K562 (cell line): ENCODE data around the gene BMI1. TPM values are rescaled to one million over a fixed set of nuclear protein-coding genes. Genes with fewer than 3 reads are reported as not detected.

Source experiments
- ATF4 ChIP-seq: fragments of 450-650 bp; formaldehyde crosslinking; IDR thresholded peaks from 2 replicates; pipeline ENCODE4 v1.4.0; 2022; ENCODE audit warnings: mild to moderate bottlenecking, moderate library complexity
- BCOR ChIP-seq: fragments of 450-650 bp; IDR thresholded peaks from 2 replicates; pipeline ENCODE4 v1.6.1; 2016
- BRD4 ChIP-seq: fragments of 200-600 bp; sonication (generic); IDR thresholded peaks from 2 replicates; pipeline ENCODE4 v1.6.1; 2017; ENCODE audit warnings: inconsistent platforms
- BRF2 ChIP-seq: IDR thresholded peaks from 3 replicates; pipeline ENCODE4 v1.6.1; 2011; ENCODE audit warnings: borderline replicate concordance, mild to moderate bottlenecking; ENCODE audit not compliant: insufficient read length, insufficient read depth
- C11orf30 ChIP-seq: fragments of 450-650 bp; IDR thresholded peaks from 2 replicates; pipeline ENCODE4 v1.6.1; 2016; ENCODE audit warnings: low read depth, mild to moderate bottlenecking
- CAMTA2 ChIP-seq: fragments of 250-450 bp; sonication (Bioruptor Pico); conservative IDR thresholded peaks from 2 replicates; pipeline ENCODE4 v1.5.1; 2022
- CREBBP ChIP-seq: IDR thresholded peaks from one replicate; pipeline ENCODE4 v1.6.1; 2012; ENCODE audit warnings: low read depth, mild to moderate bottlenecking, control low read depth, inconsistent platforms, low read length
- DIDO1 ChIP-seq: fragments of 450-650 bp; IDR thresholded peaks from 2 replicates; pipeline ENCODE4 v1.6.1; 2016; ENCODE audit warnings: low read depth, missing biosample characterization, missing genetic modification characterization
- GABPB1 ChIP-seq: sonication (generic); formaldehyde crosslinking; IDR thresholded peaks from 2 replicates; pipeline ENCODE4 v1.8.0; 2022; ENCODE audit warnings: mild to moderate bottlenecking, missing genetic modification reagents
- GATAD2A ChIP-seq: fragments of 450-650 bp; IDR thresholded peaks from 2 replicates; pipeline ENCODE4 v1.6.1; 2017
- HEY1 ChIP-seq: fragments of 250-450 bp; sonication (Bioruptor Pico); IDR thresholded peaks from 2 replicates; pipeline ENCODE4 v1.5.0; 2020; ENCODE audit warnings: mild to moderate bottlenecking, moderate library complexity, borderline replicate concordance
- IRF2 ChIP-seq: sonication (generic); formaldehyde crosslinking; IDR thresholded peaks from 2 replicates; pipeline ENCODE4 v1.8.1; 2022; ENCODE audit warnings: mild to moderate bottlenecking, missing genetic modification reagents
- JUND ChIP-seq, 2 experiments: IDR thresholded peaks; 2 replicates in 1 of 2; 3 replicates in 1 of 2; pipeline ENCODE4 v1.6.1; 2011; ENCODE audit warnings: borderline replicate concordance in 2 of 2, low read depth in 2 of 2, low read length in 2 of 2, improper control_type of control experiment in 1 of 2, missing biosample characterization in 1 of 2, missing genetic modification characterization in 1 of 2, missing genetic modification reagents in 1 of 2
- LCOR ChIP-seq: sonication (generic); formaldehyde crosslinking; IDR thresholded peaks from 2 replicates; pipeline ENCODE4 v1.8.0; 2022; ENCODE audit warnings: mild to moderate bottlenecking, missing genetic modification reagents
- MEF2D ChIP-seq: conservative IDR thresholded peaks from 2 replicates; pipeline ENCODE4 v1.6.1; 2016; ENCODE audit warnings: low read depth, missing genetic modification characterization, missing compliant biosample characterization
- NCOR1 ChIP-seq: fragments of 450-650 bp; IDR thresholded peaks from 2 replicates; pipeline ENCODE4 v1.6.1; 2016; ENCODE audit warnings: mild to moderate bottlenecking, moderate library complexity
- NFRKB ChIP-seq: fragments of 450-650 bp; IDR thresholded peaks from 2 replicates; pipeline ENCODE4 v1.6.1; 2016; ENCODE audit warnings: low read depth
- RBM15 ChIP-seq: fragments of 200-400 bp; formaldehyde crosslinking; IDR thresholded peaks from 2 replicates; pipeline ENCODE4 v1.6.1; 2018; ENCODE audit warnings: mild to moderate bottlenecking, low read length, moderate library complexity; ENCODE audit not compliant: insufficient read depth
- SAFB ChIP-seq: fragments of 200-400 bp; formaldehyde crosslinking; IDR thresholded peaks from 2 replicates; pipeline ENCODE4 v1.6.1; 2017; ENCODE audit warnings: low read depth, low read length, borderline replicate concordance
- TAF9B ChIP-seq: fragments of 450-650 bp; IDR thresholded peaks from 2 replicates; pipeline ENCODE4 v1.6.1; 2018; ENCODE audit warnings: mild to moderate bottlenecking; ENCODE audit not compliant: partially characterized antibody
- TEAD2 ChIP-seq: fragments of 450-650 bp; IDR thresholded peaks from 2 replicates; pipeline ENCODE4 v1.6.1; 2016; ENCODE audit warnings: missing genetic modification characterization, control low read depth, missing compliant biosample characterization
- ZKSCAN1 ChIP-seq: fragments of 150-350 bp; IDR thresholded peaks from 2 replicates; pipeline ENCODE4 v1.6.1; 2016; ENCODE audit warnings: low read depth, low read length
- ZNF134 ChIP-seq: fragments of 250-450 bp; sonication (Bioruptor Pico); conservative IDR thresholded peaks from 2 replicates; pipeline ENCODE4 v1.4.0; 2020
- ZNF197 ChIP-seq: fragments of 200-800 bp; sonication (Bioruptor generic); IDR thresholded peaks from 2 replicates; pipeline ENCODE4 v1.6.1; 2016; ENCODE audit warnings: low read depth, missing genetic modification characterization, missing compliant biosample characterization
- ZNF444 ChIP-seq: fragments of 250-450 bp; sonication (Bioruptor Pico); IDR thresholded peaks from 2 replicates; pipeline ENCODE4 v1.4.0; 2020; ENCODE audit warnings: mild to moderate bottlenecking, moderate library complexity
- ZNF57 ChIP-seq: fragments of 450-650 bp; formaldehyde crosslinking; IDR thresholded peaks from 2 replicates; pipeline ENCODE4 v1.4.0; 2020; ENCODE audit warnings: mild to moderate bottlenecking, moderate library complexity
- ZNF668 ChIP-seq: fragments of 250-450 bp; sonication (Bioruptor Pico); IDR thresholded peaks from 2 replicates; pipeline ENCODE4 v1.8.0; 2022; ENCODE audit warnings: mild to moderate bottlenecking, inconsistent platforms
- ZNF699 ChIP-seq: fragments of 250-450 bp; sonication (Bioruptor Pico); IDR thresholded peaks from 2 replicates; pipeline ENCODE4 v1.8.0; 2021; ENCODE audit warnings: mild to moderate bottlenecking, moderate library complexity; ENCODE audit not compliant: insufficient replicate concordance
- polyA plus RNA-seq, 8 experiments: library from polyadenylated mRNA; depleted of rRNA in 4 of 8; stranded (reverse) in 5 of 8; unstranded in 3 of 8; fragments of >200 nt; fragmentation: Nextera tagmentation in 2 of 8; fragmentation: Illumina TruSeq in 1 of 8; extraction: Ambion mirVana in 2 of 8; extraction: Trizol in 1 of 8; gene quantifications; 2 replicates each; pipeline versions ENCODE4 v1.2.1 to v1.2.3, GENCODE V29; 2011 to 2014; ENCODE audit warnings: inconsistent platforms in 1 of 8, missing spikeins in 1 of 8
- total RNA-seq, 7 experiments: library from RNA; depleted of rRNA in 6 of 7; stranded (reverse); fragments of >200 nt in 6 of 7; fragmentation: Illumina TruSeq in 2 of 7; extraction: Trizol in 2 of 7; gene quantifications; 2 replicates each; pipeline versions ENCODE4 v1.2.1 to v1.2.3, GENCODE V29; 2011 to 2021; ENCODE audit warnings: low replicate concordance in 1 of 7

BMI1 gene
- total and polyA plus RNA-seq, 9 of the 15 experiments (the other 6 are each of a cell fraction or from before 2014, with no cell fraction given): 21.4 to 103 (median 70.8) TPM

- TF ChIP-seq MEF2D (tag): no peak
- no peak; the same call in 1 of the 2 replicates for TF ChIP-seq SAFB
- no peak for TF ChIP-seq RBM15
- no peak for TF ChIP-seq BRF2
- peak; percentile 13; the same call in 1 of the 2 replicates for TF ChIP-seq ZKSCAN1
- no peak for TF ChIP-seq IRF2 (CRISPR knock-in tag)
- TF ChIP-seq ATF4 (CRISPR knock-in tag): 0 out of 2 replicates have a peak, but pooled peaks have one; percentile 40
- no peak for TF ChIP-seq ZNF699 (CRISPR knock-in tag)
- TF ChIP-seq DIDO1 (tag): no peak
- peak; percentile 43; the same call in 1 of the 2 replicates for TF ChIP-seq GABPB1 (CRISPR knock-in tag)
- TF ChIP-seq CAMTA2 (CRISPR knock-in tag): no peak; the same call in 1 of the 2 replicates
- TF ChIP-seq TAF9B: no peak
- TF ChIP-seq ZNF57 (CRISPR knock-in tag): 0 out of 2 replicates have a peak, but pooled peaks have one; percentile 64
- TF ChIP-seq ZNF134 (CRISPR knock-in tag): 0 out of 2 replicates have a peak, but pooled peaks have one; percentile 10
- TF ChIP-seq GATAD2A: 0 out of 2 replicates have a peak, but pooled peaks have one; percentile 52
- TF ChIP-seq BRD4: peak; percentile 92
- no peak for TF ChIP-seq BCOR
- no peak for TF ChIP-seq JUND (IDR thresholded peaks at IDR 0.05; ENCODE audit: borderline replicate concordance, low read depth, low read length)
- TF ChIP-seq JUND (tag; IDR thresholded peaks at IDR 0.05; ENCODE audit: borderline replicate concordance, low read depth, low read length): no peak; the same call in 2 of the 3 replicates
- TF ChIP-seq TEAD2 (tag): no peak
- peak; percentile 78; the same call in 1 of the 2 replicates for TF ChIP-seq ZNF444 (CRISPR knock-in tag)
- no peak for TF ChIP-seq CREBBP
- TF ChIP-seq LCOR (CRISPR knock-in tag): no peak
- TF ChIP-seq C11orf30: no peak
- peak; percentile 88 for TF ChIP-seq NFRKB
- peak; percentile 17; the same call in 1 of the 2 replicates for TF ChIP-seq ZNF197 (CRISPR knock-in tag)
- no peak for TF ChIP-seq ZNF668
- peak; percentile 53 for TF ChIP-seq NCOR1
- TF ChIP-seq HEY1 (CRISPR knock-in tag): no peak
Observed at GRCh38 chr10:22321156-22321923, 441 bp downstream of the BMI1 start (continued).
